HG03521 (cell line): ENCODE results near the gene SALL1.

Experiments
- ATAC-seq: cut with Tn5 transposase; IDR thresholded peaks from one replicate; pipeline ENCODE4 v1.9.1; 2021; ENCODE audit warnings: mild to moderate bottlenecking, moderate library complexity; ENCODE audit not compliant: unreplicated experiment

SALL1 gene

DNA sequence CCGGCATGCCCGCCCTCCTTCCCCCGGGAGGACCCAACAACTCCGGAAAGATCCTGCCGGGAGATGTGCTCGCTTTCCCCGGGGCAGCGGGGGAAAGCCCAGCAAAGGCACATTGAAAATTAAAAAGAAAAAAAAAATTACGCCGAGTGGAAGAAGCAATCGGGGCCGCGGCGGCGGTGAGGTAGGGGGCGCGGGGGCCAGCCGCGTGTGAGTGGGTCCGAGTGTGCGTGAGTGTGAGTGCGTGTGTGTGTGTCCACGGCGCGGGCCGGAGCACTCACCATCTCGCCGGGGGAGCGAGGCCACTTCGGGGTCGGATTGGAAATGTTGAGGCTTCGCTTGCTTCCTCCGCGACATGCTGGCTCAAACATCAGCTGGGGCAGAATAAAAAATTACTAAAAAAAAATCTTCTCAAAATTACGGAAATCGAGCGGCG lies at the start of gene SALL1:
Gene SALL1 (minus strand): TSS at position 383 of the 433 bp plus-strand sequence. CDS start 29 bp downstream, at position 354.
- no peak for ATAC-seq

DNA sequence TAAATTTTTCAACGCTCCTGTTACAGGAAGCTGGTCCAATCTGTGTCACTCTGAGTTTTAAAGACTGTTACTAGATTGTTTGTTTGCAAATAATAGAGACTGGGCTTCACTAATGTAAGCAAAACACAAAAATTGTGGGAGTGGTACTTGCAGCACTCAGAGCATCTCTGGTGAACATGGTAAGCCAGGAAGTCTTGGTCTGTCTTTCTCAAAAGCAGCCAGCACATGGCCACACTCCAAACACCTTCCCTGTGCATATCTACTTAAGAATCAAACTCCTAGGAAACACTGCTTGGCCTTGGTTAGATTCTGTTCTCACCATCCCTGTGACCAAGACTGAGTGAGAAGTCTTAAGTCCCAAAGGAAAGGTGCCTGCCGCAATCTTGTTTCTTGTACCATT lies 49.7 kb upstream of the SALL1 start:
- no peak for ATAC-seq

DNA sequence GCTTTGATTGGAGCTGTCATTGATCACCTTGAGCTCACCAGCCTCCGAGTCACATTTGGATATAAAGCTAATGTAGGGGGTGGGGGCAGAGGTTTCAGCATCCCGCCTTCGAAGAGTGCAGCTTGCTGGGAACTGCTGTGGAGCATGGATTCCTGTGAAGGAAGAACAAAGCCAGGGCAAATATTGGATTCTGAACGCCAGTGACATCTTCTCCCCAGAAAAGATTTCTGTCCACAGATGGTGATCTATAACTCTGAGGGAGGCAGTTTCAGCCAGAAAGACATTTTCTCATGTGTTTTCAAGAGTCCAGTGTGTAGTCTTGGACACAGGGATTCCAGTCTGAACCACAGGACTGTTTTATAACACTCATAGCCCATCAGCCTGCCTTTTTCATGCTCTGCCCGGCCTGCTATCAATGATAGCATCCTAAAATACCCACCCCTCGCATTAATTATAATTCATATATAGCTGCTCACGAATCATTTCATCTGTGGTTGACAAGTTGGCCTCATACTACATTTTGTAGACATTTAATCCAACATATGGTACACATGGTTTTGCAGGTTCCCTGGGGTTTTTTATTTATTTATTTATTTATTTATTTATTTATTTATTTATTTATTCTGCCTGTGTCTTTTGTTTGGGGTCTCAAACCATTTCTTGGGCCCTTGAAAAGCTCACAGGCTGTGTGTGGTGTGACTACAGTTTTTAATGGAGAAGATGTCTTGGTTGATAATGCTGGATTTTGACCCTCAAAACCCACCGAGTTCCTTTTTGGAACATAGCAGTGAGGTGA lies 47.1 kb upstream of the SALL1 start:
- no peak for ATAC-seq

- no peak for ATAC-seq
These were observed 42.8 kb upstream of the SALL1 start for GRCh38 chr16:51193879-51194278.

DNA sequence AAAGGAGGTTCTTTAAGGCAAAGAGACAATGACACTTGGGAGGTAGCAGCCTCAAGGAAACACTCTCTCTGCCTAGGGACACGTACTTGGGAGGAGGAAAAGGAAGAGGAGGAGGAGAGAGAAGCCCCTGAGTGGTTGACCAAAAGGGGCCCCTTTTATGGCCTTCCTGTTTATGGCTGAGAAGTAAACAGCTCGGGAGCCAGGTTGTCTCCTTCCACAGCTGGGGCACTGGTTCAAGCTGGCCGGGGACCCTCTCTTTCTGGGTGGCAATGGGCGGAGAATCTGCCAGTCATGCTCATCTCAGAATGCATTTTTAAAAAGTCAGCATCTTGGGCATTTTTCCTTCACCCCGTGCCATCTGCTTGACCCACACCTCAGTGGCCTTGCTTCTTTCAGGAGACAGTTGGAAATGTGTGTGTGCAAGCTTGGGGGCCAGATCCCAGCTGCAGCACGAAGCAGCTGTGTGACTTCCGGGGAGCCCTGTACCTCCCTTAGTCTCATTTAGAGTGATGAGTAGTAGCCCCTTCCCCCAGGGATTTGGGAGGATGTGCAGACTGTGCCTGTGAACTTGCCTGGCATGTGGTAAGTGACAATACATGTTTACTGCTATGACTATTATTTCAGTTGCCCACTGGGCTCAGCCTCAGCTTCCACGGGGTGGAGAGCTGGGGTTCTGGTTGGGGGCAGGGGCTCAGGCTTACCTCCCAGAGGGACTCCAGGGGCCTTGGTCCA lies 33.8 kb upstream of the SALL1 start:
- no peak for ATAC-seq

DNA sequence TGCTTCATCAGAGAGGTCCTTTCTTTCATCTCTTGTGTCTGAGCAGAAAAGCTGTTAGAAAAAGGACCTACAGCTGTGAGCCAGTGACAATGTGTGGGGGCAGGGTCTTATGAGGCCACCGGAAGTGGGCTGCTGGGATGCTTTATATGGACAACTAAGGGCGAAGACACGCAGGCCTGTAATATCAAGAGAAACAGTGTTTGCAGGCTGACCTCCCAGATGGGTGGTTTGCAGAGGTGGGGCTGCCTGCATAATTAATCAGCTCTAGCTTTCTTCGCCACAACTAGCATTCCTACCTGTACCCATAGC lies 30.4 kb upstream of the SALL1 start:
- no peak for ATAC-seq

DNA sequence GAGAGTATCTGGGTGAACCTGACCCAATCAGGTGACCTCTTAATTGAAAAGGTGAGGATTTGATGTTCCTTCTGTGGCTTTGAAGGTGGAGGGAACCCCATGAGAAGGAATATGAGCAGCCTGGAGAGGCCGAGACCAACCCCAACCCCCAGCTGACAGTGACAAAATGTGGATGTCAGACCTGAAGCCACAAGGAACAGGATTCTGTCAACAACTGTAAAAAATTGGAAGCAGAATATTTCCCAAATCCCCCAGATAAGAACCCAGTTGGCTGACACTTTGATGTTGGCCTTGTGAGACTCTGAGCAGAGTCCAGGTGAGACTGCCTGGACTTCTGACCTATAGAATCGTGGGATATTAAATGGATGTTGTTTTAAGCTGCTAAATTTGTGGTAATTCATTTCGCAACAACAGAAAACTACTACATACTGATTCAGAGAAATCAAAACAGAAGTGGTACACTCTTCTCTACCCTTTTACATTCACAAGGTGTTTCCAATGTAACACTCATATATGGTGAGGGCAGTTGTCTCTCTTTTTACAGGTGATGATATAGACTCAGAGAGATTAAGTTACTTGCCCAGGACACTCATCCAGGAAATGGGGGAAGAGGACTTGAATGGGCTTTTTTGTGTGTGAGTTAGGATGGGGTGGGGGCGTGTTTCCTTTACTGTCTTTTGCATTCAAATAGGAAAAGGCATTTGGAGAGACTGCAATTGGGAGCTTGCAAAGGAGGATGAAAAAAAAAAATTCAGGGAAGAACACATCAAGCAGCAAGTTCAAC lies 29.8 kb upstream of the SALL1 start:
- no peak for ATAC-seq

DNA sequence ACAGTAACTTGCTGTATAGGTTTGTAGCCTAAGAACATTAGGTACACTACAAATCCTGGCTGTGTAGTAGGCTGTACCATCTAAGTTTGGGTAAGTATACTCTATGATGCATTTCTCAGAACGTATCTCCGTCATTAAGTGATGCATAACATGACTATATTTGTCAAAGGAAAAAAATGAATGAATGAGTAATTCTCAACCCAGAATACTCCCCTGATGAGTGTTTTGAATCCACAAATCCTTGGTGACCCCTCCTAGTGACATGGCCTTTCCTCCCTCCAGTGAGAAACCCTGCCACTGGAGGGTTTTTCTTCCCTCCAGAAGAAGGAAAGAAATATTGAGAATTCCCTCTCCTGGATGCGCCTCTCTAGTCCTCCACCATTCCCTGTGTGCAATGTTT lies 24.0 kb upstream of the SALL1 start:
- ATAC-seq = no peak

DNA sequence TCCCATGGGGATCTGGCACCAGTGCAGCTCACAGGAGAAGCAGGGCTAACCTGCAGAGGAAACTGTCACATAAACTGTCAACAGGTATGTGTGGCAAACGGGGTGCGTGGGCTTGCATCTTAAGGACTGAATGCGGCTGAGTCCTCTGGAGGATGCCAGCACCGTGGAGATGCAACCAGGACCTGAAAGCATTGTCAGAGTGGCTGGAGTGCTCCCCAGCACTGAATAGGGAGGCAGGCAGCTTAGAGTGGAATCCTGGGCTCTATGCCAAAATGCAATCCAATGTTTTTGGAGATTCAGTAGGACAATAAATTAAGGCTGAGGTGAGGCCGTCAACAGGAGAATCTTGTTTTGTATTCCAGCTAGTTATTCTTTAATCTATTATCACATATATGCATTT lies 21.3 kb upstream of the SALL1 start:
- no peak for ATAC-seq

GRCh38 chr16:51168755-51169154 lies 17.7 kb upstream of the SALL1 start:
- ATAC-seq = no peak

DNA sequence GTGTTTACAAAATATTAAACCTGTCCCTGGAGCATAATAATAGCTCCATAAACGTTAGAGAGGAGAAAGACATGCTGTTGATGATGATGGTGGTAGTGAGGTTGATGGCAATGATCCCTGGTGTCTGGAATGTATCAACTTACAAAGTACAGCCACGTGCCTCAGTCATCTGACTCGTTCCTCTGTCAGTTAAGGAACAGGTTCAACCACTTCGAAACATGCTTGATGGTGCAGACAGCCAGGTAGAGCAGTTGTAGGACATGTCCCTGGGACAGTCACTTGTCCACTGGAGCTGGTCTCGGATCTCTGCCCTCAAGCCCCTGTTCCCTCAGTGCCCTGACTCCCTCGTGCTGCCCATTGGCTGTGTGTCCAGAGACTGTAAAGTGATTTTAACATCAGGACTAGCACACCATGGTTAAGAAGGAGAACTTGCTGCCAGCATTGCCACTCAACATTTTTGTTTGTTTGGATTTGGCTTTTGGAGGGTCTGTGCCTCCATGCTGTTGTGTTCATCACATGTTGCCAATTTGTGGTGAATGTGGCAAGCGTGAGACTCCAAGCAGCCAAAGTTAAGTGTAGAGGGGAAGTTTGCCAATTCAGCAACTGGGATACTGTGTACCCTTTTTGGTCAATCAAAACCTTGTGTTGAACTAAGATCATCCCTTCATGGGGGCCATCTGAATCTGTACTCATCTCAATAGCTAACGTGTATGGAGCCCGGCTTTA lies 16.3 kb upstream of the SALL1 start:
- no peak for ATAC-seq

DNA sequence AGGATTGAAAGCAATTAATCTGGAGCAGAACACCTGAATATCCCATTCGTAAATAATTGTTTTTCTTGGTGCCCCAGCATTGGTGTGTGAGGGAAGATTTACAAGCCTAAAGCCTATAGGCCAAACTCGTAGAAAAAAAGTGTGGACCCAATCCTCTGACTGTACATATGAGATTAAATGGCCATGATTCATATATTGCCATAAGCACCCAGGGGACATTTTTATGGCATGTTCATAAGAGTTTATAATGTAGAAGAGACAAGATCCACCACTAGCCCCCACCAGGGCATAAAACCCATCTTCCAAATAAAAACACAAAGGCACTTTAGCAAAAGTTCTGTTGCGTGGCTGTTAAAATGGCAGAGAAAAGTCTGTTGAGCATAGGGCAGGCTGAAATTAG lies 15.5 kb upstream of the SALL1 start:
- ATAC-seq = no peak

GRCh38 chr16:51166091-51166490 lies 15.0 kb upstream of the SALL1 start:
- no peak for ATAC-seq

DNA sequence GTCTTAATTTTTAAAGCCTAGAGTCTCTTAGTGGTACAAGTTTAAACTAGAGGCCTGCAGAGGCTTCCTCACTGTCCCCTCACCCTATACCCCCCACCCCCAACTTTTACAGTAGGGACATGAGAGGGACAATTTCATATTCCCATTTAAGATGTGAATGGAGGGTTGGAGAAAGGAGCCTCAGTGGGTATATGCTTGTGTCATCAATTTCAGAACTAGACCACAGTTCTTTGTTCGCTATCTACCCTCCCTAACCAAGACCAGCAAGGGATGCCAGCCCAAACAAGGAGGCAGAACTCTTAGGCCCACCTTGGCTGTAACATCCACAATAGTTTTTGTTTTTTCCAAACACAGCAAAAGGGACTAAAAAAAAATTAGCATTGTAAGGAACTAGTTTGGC lies 14.0 kb upstream of the SALL1 start:
- ATAC-seq = no peak

DNA sequence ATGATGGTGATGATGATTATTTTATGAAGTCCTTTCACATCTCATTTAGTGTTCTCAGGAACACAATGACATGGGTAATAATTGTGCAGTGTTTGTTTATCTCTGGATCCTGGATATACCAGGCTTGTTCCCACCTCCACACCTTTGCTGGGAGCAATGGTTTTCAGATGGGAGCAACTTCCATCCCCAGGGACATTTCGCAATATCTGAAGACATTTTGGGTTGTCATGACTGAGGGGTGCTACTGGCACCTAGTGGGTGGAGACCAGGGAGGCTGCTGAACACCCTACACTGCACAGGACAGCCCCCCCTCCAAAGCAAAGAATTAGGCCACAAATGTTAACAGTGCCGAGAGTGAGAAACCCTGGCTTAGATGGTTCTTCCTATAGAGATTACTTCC lies 13.5 kb upstream of the SALL1 start:
- no peak for ATAC-seq

GRCh38 chr16:51163894-51164566 lies 13.0 kb upstream of the SALL1 start:
- ATAC-seq = no peak

- ATAC-seq = no peak
These were observed 12.3 kb upstream of the SALL1 start for GRCh38 chr16:51163366-51163765.

DNA sequence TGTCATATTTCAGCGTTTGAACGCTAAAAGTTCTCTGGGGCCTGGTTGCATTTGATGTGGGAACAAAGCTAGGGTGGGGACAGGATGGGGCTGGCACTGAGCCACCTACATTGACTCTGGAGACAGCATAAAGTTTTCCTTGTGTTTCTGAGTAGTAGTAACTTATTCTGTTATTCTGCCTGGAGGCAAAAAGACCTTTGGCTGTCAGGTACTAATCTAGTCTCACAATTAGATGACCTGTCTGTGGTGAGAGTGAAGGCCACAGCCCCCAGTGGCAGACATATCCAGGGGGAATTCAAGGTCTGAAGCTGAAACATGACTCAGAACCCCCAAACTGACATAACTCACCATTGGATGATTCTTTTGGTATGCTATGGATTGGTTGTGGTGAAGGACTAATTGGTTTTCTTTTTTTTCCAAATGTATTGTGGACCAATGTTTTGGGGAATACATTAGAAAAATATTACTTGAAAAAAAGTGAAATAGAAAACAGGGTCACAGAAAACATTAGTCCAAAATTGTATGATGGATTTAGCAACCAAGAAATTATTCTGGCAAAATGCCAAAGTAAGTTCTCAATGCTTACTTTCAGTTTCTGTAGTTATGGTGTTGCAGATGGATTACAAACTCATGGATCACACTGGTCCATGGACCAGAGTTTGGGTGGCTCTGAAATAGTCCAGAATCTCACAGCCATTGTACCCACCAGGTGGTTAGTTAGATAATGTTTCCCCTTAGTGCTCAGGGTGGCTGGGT lies 10.5 kb upstream of the SALL1 start:
- no peak for ATAC-seq

GRCh38 chr16:51159865-51160264 lies 8.8 kb upstream of the SALL1 start:
- ATAC-seq = no peak

- ATAC-seq = no peak
These were observed 8.2 kb upstream of the SALL1 start for GRCh38 chr16:51159296-51159695.
